ENCODE results near the gene COMMD2. TPM values are rescaled to one million over a fixed set of nuclear protein-coding genes. Genes with fewer than 3 reads are reported as not detected.

Gene COMMD2
- polyA plus RNA-seq, 1 experiment = 56.0 TPM

GRCh38 chr3:149751551-149751950, 738 bp downstream of the COMMD2 start:
- ChIA-PET POLR2A (interaction anchor here (0.7 to 1.5 kb wide), 3 partner anchors 94 to 250 kb away, joined by 3 to 5 read pairs (median 4); partner anchors contain the start of gene WWTR1), CTCF (interaction anchor here (0.7 to 3.5 kb wide), 10 partner anchors 8 to 1622 kb away, joined by 3 to 31 read pairs (median 6); no protein-coding TSS in a partner anchor)
- TF ChIP-seq CTCF (IDR thresholded peaks at IDR 0.05; ENCODE audit: low read depth, low read length) = no peak
- H3K27me3 ChIP-seq (ENCODE audit: control insufficient read depth, insufficient read depth, low read length) = no peaks in the 10 kb centered on the region
- peak overlapping the region; percentile 93 for H3K4me3 ChIP-seq (ENCODE audit: low read depth, low read length)
- DNase-seq (ENCODE audit: low read depth, low spot score) = no peak
- H3K9me3 ChIP-seq (ENCODE audit: control insufficient read depth, insufficient read depth, low read length) = no peaks in the 10 kb centered on the region; the same call in 1 of the 2 replicates
- no peak overlapping the region for H3K27ac ChIP-seq (ENCODE audit: low read depth, low read length)

- no peak overlapping the region for H3K4me3 ChIP-seq (ENCODE audit: low read depth, low read length)
- ChIA-PET CTCF (interaction anchor here (1.5 kb wide), 1 partner anchor 64 kb away, joined by 7 read pairs; no protein-coding TSS in a partner anchor), POLR2A (no interaction called here)
- H3K9me3 ChIP-seq (ENCODE audit: control insufficient read depth, insufficient read depth, low read length) = no peaks in the 10 kb centered on the region
- DNase-seq (ENCODE audit: low read depth, low spot score) = no peak
- TF ChIP-seq CTCF (IDR thresholded peaks at IDR 0.05; ENCODE audit: low read depth, low read length) = no peak
- H3K27me3 ChIP-seq (ENCODE audit: control insufficient read depth, insufficient read depth, low read length) = no peaks in the 10 kb centered on the region
- H3K27ac ChIP-seq (ENCODE audit: low read depth, low read length) = no peak overlapping the region
These were observed 7.7 kb downstream of the COMMD2 start for GRCh38 chr3:149744606-149745005.

- Histone ChIP-seq H3K27me3 (ENCODE audit: control insufficient read depth, insufficient read depth, low read length) (no peaks in the 10 kb centered on the region), H3K4me3 (ENCODE audit: low read depth, low read length) (no peak overlapping the region), H3K9me3 (ENCODE audit: control insufficient read depth, insufficient read depth, low read length) (no peaks in the 10 kb centered on the region), H3K27ac (ENCODE audit: low read depth, low read length) (no peak overlapping the region)
- CTCF ChIA-PET = interaction anchor here (1.5 kb wide), 1 partner anchor 64 kb away, joined by 7 read pairs; no protein-coding TSS in a partner anchor
- POLR2A ChIA-PET = no interaction called here
- no peak for DNase-seq (ENCODE audit: low read depth, low spot score)
- no peak for TF ChIP-seq CTCF (IDR thresholded peaks at IDR 0.05; ENCODE audit: low read depth, low read length)
These were observed 8.1 kb downstream of the COMMD2 start for GRCh38 chr3:149744151-149744550.

GRCh38 chr3:149739396-149739795, 12.9 kb downstream of the COMMD2 start:
- no peaks in the 10 kb centered on the region for H3K27me3 ChIP-seq (ENCODE audit: control insufficient read depth, insufficient read depth, low read length)
- CTCF ChIA-PET = interaction anchor here (0.6 to 1.4 kb wide), 3 partner anchors 22 to 209 kb away, joined by 3 to 5 read pairs (median 4); no protein-coding TSS in a partner anchor
- H3K27ac ChIP-seq (ENCODE audit: low read depth, low read length) = no peak overlapping the region
- no peak overlapping the region for H3K4me3 ChIP-seq (ENCODE audit: low read depth, low read length)
- POLR2A ChIA-PET = no interaction called here
- TF ChIP-seq CTCF (IDR thresholded peaks at IDR 0.05; ENCODE audit: low read depth, low read length) = no peak
- no peak for DNase-seq (ENCODE audit: low read depth, low spot score)
- no peaks in the 10 kb centered on the region for H3K9me3 ChIP-seq (ENCODE audit: control insufficient read depth, insufficient read depth, low read length)

GRCh38 chr3:149738876-149739275, 13.4 kb downstream of the COMMD2 start:
- H3K4me3 ChIP-seq (ENCODE audit: low read depth, low read length) = no peak overlapping the region
- no peak for DNase-seq (ENCODE audit: low read depth, low spot score)
- H3K27me3 ChIP-seq (ENCODE audit: control insufficient read depth, insufficient read depth, low read length) = no peaks in the 10 kb centered on the region
- ChIA-PET POLR2A (no interaction called here), CTCF (interaction anchor here (0.6 to 1.4 kb wide), 3 partner anchors 21 to 208 kb away, joined by 3 to 5 read pairs (median 4); no protein-coding TSS in a partner anchor)
- TF ChIP-seq CTCF (IDR thresholded peaks at IDR 0.05; ENCODE audit: low read depth, low read length) = no peak
- no peaks in the 10 kb centered on the region for H3K9me3 ChIP-seq (ENCODE audit: control insufficient read depth, insufficient read depth, low read length)
- H3K27ac ChIP-seq (ENCODE audit: low read depth, low read length) = no peak overlapping the region

All from AG04450 (cell line).